Prostate gland (tissue), 2 donors: ENCODE data around the gene SSH2.

Experiments
- CTCF ChIP-seq, 4 experiments: fragments of 200-600 bp in 2 of 4; fragments of 450-650 bp in 2 of 4; sonication (generic) in 2 of 4; IDR thresholded peaks; 1 replicate in 3 of 4; 2 replicates in 1 of 4; pipeline ENCODE4 v1.5.1; 2016 to 2019; ENCODE audit warnings: antibody characterized with exemption in 4 of 4, mild to moderate bottlenecking in 2 of 4, moderate library complexity in 2 of 4
- POLR2A ChIP-seq: fragments of 450-650 bp; IDR thresholded peaks from one replicate; pipeline ENCODE4 v1.6.1; 2016; ENCODE audit warnings: antibody characterized with exemption, mild to moderate bottlenecking

GRCh38 chr17:29753845-29754439 is 176.1 kb downstream of the SSH2 start:
- no peak for TF ChIP-seq POLR2A
- TF ChIP-seq CTCF (IDR thresholded peaks at IDR 0.05) = no peak
